Measurements from ENCODE around the gene BMPER.

BMPER gene

GRCh38 chr7:34025600-34025999, 120.3 kb downstream of the BMPER start:
- no peaks in the 10 kb centered on the region for H3K27me3 ChIP-seq (ENCODE audit: insufficient read depth, low read length)
- no peaks in the 10 kb centered on the region for H3K4me1 ChIP-seq (ENCODE audit: control insufficient read depth, insufficient read depth, low read length, unreplicated experiment)
- no peak overlapping the region for H3K27ac ChIP-seq (ENCODE audit: low read depth, low read length)

GRCh38 chr7:34026481-34027190, 121.3 kb downstream of the BMPER start:
- Histone ChIP-seq H3K4me1 (ENCODE audit: control insufficient read depth, insufficient read depth, low read length, unreplicated experiment) (peaks cover 8% of the 10 kb centered on the region), H2AFZ (ENCODE audit: low read length, unreplicated experiment) (no peak overlapping the region), H3K36me3 (ENCODE audit: insufficient read depth, low read length) (no peaks in the 10 kb centered on the region), H3K79me2 (ENCODE audit: control insufficient read depth, insufficient read depth, low read length, unreplicated experiment) (no peaks in the 10 kb centered on the region), H3K27ac (ENCODE audit: low read depth, low read length) (no peak overlapping the region), H3K27me3 (ENCODE audit: insufficient read depth, low read length) (no peaks in the 10 kb centered on the region), H3K4me3 (ENCODE audit: low read depth, low read length) (no peak overlapping the region)

More at GRCh38 chr7:34025600-34025999, 120.3 kb downstream of the BMPER start:
- H3K79me2 ChIP-seq (ENCODE audit: control insufficient read depth, insufficient read depth, low read length, unreplicated experiment): no peaks in the 10 kb centered on the region
- H2AFZ ChIP-seq (ENCODE audit: low read length, unreplicated experiment): no peak overlapping the region
- H3K4me3 ChIP-seq (ENCODE audit: low read depth, low read length): no peak overlapping the region
- H3K36me3 ChIP-seq (ENCODE audit: insufficient read depth, low read length): no peaks in the 10 kb centered on the region

GRCh38 chr7:34031156-34031555, 125.8 kb downstream of the BMPER start:
- peak overlapping the region; percentile 28; the same call in 1 of the 2 replicates for H3K27ac ChIP-seq (ENCODE audit: low read depth, low read length)
- no peak overlapping the region for H2AFZ ChIP-seq (ENCODE audit: low read length, unreplicated experiment)
- H3K36me3 ChIP-seq (ENCODE audit: insufficient read depth, low read length): no peaks in the 10 kb centered on the region
- no peak overlapping the region for H3K4me3 ChIP-seq (ENCODE audit: low read depth, low read length)
- H3K4me1 ChIP-seq (ENCODE audit: control insufficient read depth, insufficient read depth, low read length, unreplicated experiment): peaks cover 17% of the 10 kb centered on the region
- H3K79me2 ChIP-seq (ENCODE audit: control insufficient read depth, insufficient read depth, low read length, unreplicated experiment): no peaks in the 10 kb centered on the region
- no peaks in the 10 kb centered on the region for H3K27me3 ChIP-seq (ENCODE audit: insufficient read depth, low read length)

- H3K27me3 ChIP-seq (ENCODE audit: insufficient read depth, low read length): no peaks in the 10 kb centered on the region
- H3K4me3 ChIP-seq (ENCODE audit: low read depth, low read length): no peak overlapping the region
- H3K36me3 ChIP-seq (ENCODE audit: insufficient read depth, low read length): no peaks in the 10 kb centered on the region
- peaks cover 24% of the 10 kb centered on the region for H3K4me1 ChIP-seq (ENCODE audit: control insufficient read depth, insufficient read depth, low read length, unreplicated experiment)
- no peak overlapping the region for H2AFZ ChIP-seq (ENCODE audit: low read length, unreplicated experiment)
- H3K27ac ChIP-seq (ENCODE audit: low read depth, low read length): no peak overlapping the region
- H3K79me2 ChIP-seq (ENCODE audit: control insufficient read depth, insufficient read depth, low read length, unreplicated experiment): no peaks in the 10 kb centered on the region
Measured at GRCh38 chr7:34034728-34035127, 129.4 kb downstream of the BMPER start.

GRCh38 chr7:34036051-34036920, 130.9 kb downstream of the BMPER start:
- Histone ChIP-seq H3K79me2 (ENCODE audit: control insufficient read depth, insufficient read depth, low read length, unreplicated experiment) (no peaks in the 10 kb centered on the region), H3K27ac (ENCODE audit: low read depth, low read length) (peak overlapping the region; percentile 27; the same call in 1 of the 2 replicates), H3K4me3 (ENCODE audit: low read depth, low read length) (no peak overlapping the region; the same call in 1 of the 2 replicates), H2AFZ (ENCODE audit: low read length, unreplicated experiment) (peak overlapping the region; percentile 67), H3K4me1 (ENCODE audit: control insufficient read depth, insufficient read depth, low read length, unreplicated experiment) (peaks cover 20% of the 10 kb centered on the region), H3K36me3 (ENCODE audit: insufficient read depth, low read length) (no peaks in the 10 kb centered on the region), H3K27me3 (ENCODE audit: insufficient read depth, low read length) (no peaks in the 10 kb centered on the region)

- Histone ChIP-seq H3K27ac (ENCODE audit: low read depth, low read length) (no peak overlapping the region), H2AFZ (ENCODE audit: low read length, unreplicated experiment) (no peak overlapping the region), H3K4me3 (ENCODE audit: low read depth, low read length) (no peak overlapping the region), H3K36me3 (ENCODE audit: insufficient read depth, low read length) (no peaks in the 10 kb centered on the region), H3K27me3 (ENCODE audit: insufficient read depth, low read length) (no peaks in the 10 kb centered on the region), H3K79me2 (ENCODE audit: control insufficient read depth, insufficient read depth, low read length, unreplicated experiment) (no peaks in the 10 kb centered on the region), H3K4me1 (ENCODE audit: control insufficient read depth, insufficient read depth, low read length, unreplicated experiment) (peaks cover 26% of the 10 kb centered on the region)
Measured at GRCh38 chr7:34036972-34037792, 131.8 kb downstream of the BMPER start.

DNA sequence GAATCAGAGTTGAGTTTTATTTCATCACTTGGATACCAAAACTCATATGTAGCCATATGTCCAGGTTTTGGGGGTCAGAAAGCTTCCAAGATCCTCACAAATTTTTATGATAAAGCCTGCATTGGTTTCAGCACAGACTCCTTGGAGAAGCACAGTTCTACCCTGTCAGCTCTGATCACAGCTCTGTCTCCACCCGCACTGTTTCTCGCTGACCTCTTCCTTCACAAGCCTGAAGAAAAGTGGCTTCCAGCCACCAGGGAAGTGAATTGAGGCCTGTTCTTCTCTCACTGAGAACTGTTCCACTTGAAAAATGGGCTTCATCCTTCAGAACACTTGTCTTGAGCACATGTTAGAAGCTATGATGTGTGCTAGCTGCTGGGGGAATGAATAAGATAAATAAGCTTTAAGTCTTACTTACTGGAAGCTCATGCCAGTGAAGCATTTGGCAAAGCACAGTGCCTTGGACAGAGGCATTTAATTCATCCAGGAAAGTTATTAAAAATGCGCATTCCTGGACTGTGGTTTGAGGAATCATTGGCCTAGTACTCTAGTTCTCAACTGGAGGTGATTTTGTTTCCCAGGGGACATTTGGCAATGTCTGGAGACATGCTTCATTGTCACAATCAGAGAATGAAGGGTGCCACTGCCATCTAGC, 133.6 kb downstream of the BMPER start:
- peaks cover 34% of the 10 kb centered on the region for H3K4me1 ChIP-seq (ENCODE audit: control insufficient read depth, insufficient read depth, low read length, unreplicated experiment)
- H3K36me3 ChIP-seq (ENCODE audit: insufficient read depth, low read length): no peaks in the 10 kb centered on the region

DNA sequence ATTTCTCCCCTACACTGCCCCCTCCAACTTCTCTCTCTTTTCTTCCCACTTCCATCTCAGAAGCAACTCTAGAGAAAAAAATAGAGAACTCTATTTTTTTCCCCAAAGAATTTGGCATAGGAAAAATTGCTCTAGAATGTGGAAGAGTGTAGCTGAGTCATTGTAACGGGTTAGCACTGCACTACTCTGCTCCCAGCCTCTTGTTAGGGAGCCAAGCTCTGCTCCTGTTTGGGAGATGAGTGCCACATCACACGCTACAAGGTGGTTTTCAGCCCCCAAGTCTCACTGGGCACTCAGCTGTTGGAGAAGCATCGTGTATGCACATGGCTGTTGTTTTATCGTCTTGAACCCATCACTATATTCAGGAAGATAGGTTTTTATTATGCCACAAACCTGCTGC, 136.4 kb downstream of the BMPER start:
- H3K36me3 ChIP-seq (ENCODE audit: insufficient read depth, low read length): no peaks in the 10 kb centered on the region
- no peak overlapping the region for H2AFZ ChIP-seq (ENCODE audit: low read length, unreplicated experiment)
- H3K27ac ChIP-seq (ENCODE audit: low read depth, low read length): peak overlapping the region; percentile 34; the same call in 1 of the 2 replicates
- peaks cover 22% of the 10 kb centered on the region for H3K4me1 ChIP-seq (ENCODE audit: control insufficient read depth, insufficient read depth, low read length, unreplicated experiment)
- H3K27me3 ChIP-seq (ENCODE audit: insufficient read depth, low read length): no peaks in the 10 kb centered on the region
- no peak overlapping the region for H3K4me3 ChIP-seq (ENCODE audit: low read depth, low read length)
- H3K79me2 ChIP-seq (ENCODE audit: control insufficient read depth, insufficient read depth, low read length, unreplicated experiment): no peaks in the 10 kb centered on the region

More for the DNA sequence above, 133.6 kb downstream of the BMPER start:
- Histone ChIP-seq H3K4me3 (ENCODE audit: low read depth, low read length) (no peak overlapping the region), H2AFZ (ENCODE audit: low read length, unreplicated experiment) (no peak overlapping the region), H3K27ac (ENCODE audit: low read depth, low read length) (no peak overlapping the region), H3K79me2 (ENCODE audit: control insufficient read depth, insufficient read depth, low read length, unreplicated experiment) (no peaks in the 10 kb centered on the region), H3K27me3 (ENCODE audit: insufficient read depth, low read length) (no peaks in the 10 kb centered on the region)

- Histone ChIP-seq H3K4me1 (ENCODE audit: control insufficient read depth, insufficient read depth, low read length, unreplicated experiment) (peaks cover 20% of the 10 kb centered on the region), H3K36me3 (ENCODE audit: insufficient read depth, low read length) (no peaks in the 10 kb centered on the region), H3K79me2 (ENCODE audit: control insufficient read depth, insufficient read depth, low read length, unreplicated experiment) (no peaks in the 10 kb centered on the region), H3K27me3 (ENCODE audit: insufficient read depth, low read length) (no peaks in the 10 kb centered on the region), H3K4me3 (ENCODE audit: low read depth, low read length) (no peak overlapping the region), H3K27ac (ENCODE audit: low read depth, low read length) (no peak overlapping the region), H2AFZ (ENCODE audit: low read length, unreplicated experiment) (no peak overlapping the region)
Measured at GRCh38 chr7:34042406-34042805, 137.1 kb downstream of the BMPER start.
